DMS153 treated with DMSO at 0.1 percent for 48 hours (cell line): ENCODE data around the gene INPP1.
"Not testable (repeated sequence)": the region's sequence is repeated elsewhere in the genome, so short reads cannot be mapped to it uniquely, and the experiment has no call there.

Experiments used
- DNase-seq: peaks from one replicate; lab custom pipeline; 2025; ENCODE audit not compliant: unreplicated experiment; lab: John Stamatoyannopoulos, UW

The INPP1 gene, protein sequence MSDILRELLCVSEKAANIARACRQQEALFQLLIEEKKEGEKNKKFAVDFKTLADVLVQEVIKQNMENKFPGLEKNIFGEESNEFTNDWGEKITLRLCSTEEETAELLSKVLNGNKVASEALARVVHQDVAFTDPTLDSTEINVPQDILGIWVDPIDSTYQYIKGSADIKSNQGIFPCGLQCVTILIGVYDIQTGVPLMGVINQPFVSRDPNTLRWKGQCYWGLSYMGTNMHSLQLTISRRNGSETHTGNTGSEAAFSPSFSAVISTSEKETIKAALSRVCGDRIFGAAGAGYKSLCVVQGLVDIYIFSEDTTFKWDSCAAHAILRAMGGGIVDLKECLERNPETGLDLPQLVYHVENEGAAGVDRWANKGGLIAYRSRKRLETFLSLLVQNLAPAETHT

GRCh38 chr2:190343536-190344275 is at the start of gene INPP1:
Gene INPP1, plus strand, starts transcription at chr2:190343589. Its CDS starts 16,514 bp downstream, at chr2:190360103.
- no peak for DNase-seq

DNA sequence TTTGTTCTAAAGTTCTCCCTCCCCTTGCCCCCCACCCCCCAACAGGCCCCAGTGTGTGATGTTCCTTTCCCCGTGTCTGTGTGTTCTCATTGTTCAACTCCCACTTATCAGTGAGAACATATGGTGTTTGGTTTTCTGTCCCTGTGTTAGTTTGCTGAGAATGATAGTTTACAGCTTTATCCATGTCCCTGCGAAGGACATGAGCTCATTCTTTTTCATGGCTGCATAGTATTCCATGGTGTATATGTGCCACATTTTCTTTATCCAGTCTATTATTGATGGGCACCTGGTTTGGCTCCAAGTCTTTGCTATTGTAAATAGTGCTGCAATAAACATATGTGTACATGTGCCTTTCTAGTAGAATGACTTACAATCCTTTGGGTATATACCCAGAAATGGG is 45.5 kb upstream of the INPP1 start:
- DNase-seq, result not testable (repeated sequence)

DNA sequence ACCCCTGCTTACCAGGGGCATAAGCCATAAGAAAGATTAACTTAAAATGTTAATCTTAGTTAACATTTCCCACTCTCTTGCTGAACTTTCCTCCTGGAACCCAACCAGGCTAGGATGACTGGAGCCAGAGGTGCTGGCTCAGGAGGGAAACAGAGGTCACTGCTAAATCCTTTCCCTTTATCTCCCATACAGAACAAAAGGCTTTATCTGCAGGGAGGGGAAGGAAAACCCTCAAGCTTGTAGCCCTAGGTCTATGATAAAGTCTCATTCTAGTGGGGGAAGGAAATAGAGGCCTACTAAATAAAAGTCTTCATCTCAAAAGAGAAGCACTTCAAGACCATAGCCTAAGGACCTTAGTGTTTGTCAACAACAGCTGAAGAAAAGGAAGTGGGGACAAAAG is 42.4 kb upstream of the INPP1 start:
- no peak for DNase-seq

- DNase-seq, result no peak
These were observed 41.3 kb upstream of the INPP1 start for GRCh38 chr2:190302052-190302451.

DNA sequence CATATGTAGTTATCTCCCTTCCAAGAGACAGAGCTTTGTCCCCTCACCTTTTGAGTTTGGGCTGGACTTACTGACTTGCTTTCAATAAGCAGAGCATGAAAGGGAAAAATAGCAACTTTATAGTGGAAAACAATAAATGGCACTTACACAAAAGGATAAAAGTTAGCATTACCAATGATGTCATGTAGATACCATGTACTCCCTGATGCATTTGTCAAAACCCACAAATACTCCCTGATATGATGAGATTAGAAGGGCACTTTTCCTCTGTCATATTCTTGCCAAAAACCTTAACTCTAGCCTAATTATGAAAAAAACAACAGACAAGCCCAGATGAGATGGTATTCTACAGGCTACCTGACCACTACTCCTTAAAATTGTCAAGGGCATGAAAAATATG is 39.7 kb upstream of the INPP1 start:
- DNase-seq, result no peak

- DNase-seq, result no peak
These were observed 39.0 kb upstream of the INPP1 start for GRCh38 chr2:190304404-190304803.

GRCh38 chr2:190308031-190308430 is 35.4 kb upstream of the INPP1 start:
- no peak for DNase-seq

GRCh38 chr2:190311893-190312634 is 31.3 kb upstream of the INPP1 start:
- no peak for DNase-seq

- not testable (repeated sequence) for DNase-seq
These were observed 30.8 kb upstream of the INPP1 start for GRCh38 chr2:190312635-190313025.

- DNase-seq, result no peak
These were observed 29.5 kb upstream of the INPP1 start for GRCh38 chr2:190313880-190314279.

- no peak for DNase-seq
These were observed 28.1 kb upstream of the INPP1 start for GRCh38 chr2:190315273-190315672.

DNA sequence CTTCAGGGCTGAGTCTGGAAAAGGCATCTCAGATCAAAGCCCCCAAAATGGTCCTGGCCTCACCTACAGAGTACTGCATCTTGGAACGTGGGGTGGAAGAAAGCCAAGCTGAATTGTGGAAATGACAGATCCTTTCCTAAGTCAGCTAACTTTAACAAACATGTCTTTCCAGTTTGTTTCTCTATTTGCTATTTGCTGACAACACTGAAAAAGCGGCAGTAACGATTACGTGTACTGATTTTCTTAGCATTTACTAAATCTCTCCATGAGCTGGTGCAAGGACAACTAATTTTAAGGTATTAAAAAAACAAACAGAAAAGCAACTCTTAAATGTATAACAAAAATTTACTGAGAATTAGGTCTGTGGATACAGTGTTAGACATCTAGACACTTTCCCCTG is 24.9 kb upstream of the INPP1 start:
- no peak for DNase-seq

- DNase-seq, result no peak
These were observed 24.3 kb upstream of the INPP1 start for GRCh38 chr2:190318931-190319554.

GRCh38 chr2:190319555-190320498 is 23.6 kb upstream of the INPP1 start, which contains the start of gene HIBCH:
Gene HIBCH, minus strand, starts transcription at chr2:190319826. Its CDS starts 76 bp downstream, at chr2:190319750.
- peak; percentile 95 for DNase-seq

GRCh38 chr2:190320696-190321095 is 22.7 kb upstream of the INPP1 start:
- no peak for DNase-seq

- no peak for DNase-seq
These were observed 20.0 kb upstream of the INPP1 start for GRCh38 chr2:190323406-190323805.

- no peak for DNase-seq
These were observed 17.8 kb upstream of the INPP1 start for GRCh38 chr2:190325588-190325987.

GRCh38 chr2:190327867-190328572 is 15.4 kb upstream of the INPP1 start:
- DNase-seq, result no peak

GRCh38 chr2:190328573-190329147 is 14.7 kb upstream of the INPP1 start:
- DNase-seq, result no peak
